Subcutaneous preadipocyte (primary cell): ENCODE measurements around the gene GCSAM. TPM values are rescaled to one million over a fixed set of nuclear protein-coding genes. Genes with fewer than 3 reads are reported as not detected.

Experiments used
- small RNA-seq: library from RNA; depleted of rRNA; stranded (forward); fragments of <200 nt; gene quantifications from one replicate; pipeline ENCODE3, GENCODE V24; 2012
- total RNA-seq: library from RNA; depleted of rRNA; stranded (reverse); fragments of >200 nt; gene quantifications from 2 replicates; pipeline ENCODE4 v1.2.3, GENCODE V29; 2012

The GCSAM gene, protein sequence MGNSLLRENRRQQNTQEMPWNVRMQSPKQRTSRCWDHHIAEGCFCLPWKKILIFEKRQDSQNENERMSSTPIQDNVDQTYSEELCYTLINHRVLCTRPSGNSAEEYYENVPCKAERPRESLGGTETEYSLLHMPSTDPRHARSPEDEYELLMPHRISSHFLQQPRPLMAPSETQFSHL
- total RNA-seq: not detected in 2 replicates

DNA sequence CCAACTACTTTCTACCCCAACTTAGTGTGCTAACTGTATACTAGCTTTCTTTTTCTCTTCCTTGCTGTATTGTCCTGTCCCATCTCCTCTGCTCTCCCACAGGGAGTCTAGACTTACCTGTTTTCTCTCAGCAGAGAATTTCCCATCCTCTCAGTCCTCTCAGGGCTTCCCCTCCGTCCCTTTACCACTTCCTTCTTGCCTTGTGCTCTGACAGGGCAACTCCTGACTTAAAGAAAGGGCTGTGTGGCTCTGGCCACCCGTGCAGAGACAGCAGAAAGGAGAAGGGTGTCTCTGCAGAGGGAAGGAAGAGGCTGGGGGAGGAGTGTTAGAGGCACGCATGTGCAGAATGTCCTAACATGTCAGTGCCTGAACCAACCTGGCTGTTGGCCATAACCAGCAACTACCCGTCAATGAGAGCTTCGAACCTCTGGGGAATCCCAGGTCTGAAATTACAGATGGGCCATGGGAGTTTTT is at the start of gene GCSAM:
Gene GCSAM, minus strand, starts transcription at position 274 of the 474 bp plus-strand sequence. Its CDS starts 128 bp downstream, at position 146.

DNA sequence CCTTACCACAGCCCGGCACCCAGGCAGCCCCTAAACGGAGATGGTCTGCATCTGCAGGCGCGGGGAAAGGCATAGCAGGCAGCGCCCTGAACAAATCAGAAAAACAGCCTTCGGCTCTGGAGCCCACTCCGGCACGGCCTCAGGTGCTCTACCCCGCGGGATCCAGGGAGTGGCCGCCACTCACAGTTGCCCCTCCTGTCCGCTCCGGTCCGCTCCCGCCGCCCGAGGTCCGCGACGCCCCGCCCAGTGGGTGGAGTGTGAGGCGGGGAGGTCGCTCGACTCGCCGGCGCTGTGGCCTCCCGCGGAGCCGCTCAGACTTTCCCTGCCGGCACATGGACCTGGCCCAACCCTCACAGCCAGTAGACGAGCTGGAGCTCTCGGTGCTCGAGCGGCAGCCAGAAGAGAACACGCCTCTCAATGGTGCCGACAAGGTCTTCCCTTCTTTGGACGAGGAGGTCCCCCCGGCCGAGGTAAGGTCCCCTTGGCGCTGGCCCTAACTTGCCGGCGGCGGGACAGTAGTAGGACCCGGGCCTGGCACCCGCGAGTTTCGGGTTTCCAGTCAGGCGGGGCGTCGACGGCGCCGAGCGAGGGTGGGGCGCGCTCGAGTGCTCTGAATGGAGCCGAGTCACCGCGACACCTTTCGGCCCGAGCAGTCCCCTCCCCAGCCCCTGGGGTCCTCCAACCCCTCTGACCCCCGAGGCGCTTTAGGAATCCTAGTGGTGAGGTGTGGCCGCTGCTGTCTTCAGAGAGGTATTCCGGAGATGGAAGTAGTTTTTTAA is 46.8 kb downstream of the GCSAM start, which contains the start of gene C3orf52:
Gene C3orf52, plus strand, starts transcription at position 314 of the 779 bp plus-strand sequence. Its CDS starts 19 bp downstream, at position 333.

Small RNAs within 50 kb of the gene (small RNA-seq; reads per million reads assigned to genes)
- gene MIR567: not detected

Other genes starting within 250 kb of the GCSAM start
- gene ABHD10, start 154.2 kb downstream of the GCSAM start, total RNA-seq: 20.6 and 25.8 TPM in 2 replicates
- not detected in 2 replicates for gene TAGLN3, start 134.3 kb downstream of the GCSAM start, total RNA-seq
- not detected in 2 replicates for gene TMPRSS7, start 98.5 kb downstream of the GCSAM start, total RNA-seq
- 0.37 and 0.39 TPM in 2 replicates for gene C3orf52, start 46.9 kb downstream of the GCSAM start, total RNA-seq
- under 0.01 TPM in 1 of 2 replicates, not detected in the other for gene SLC9C1, start 161.0 kb upstream of the GCSAM start, total RNA-seq
- gene CD200, start 199.9 kb upstream of the GCSAM start, total RNA-seq: not detected in 2 replicates